BJ (cell line): ENCODE data around the gene ATG5. TPM values are rescaled to one million over a fixed set of nuclear protein-coding genes. Genes with fewer than 3 reads are reported as not detected.

ENCODE experiments used
- CTCF ChIA-PET: fragments of 350-600 bp; formaldehyde crosslinking; extraction: SDS; loops from one replicate; lab custom pipeline; 2021; ENCODE audit warnings: antibody characterized with exemption, inconsistent platforms; lab: Yijun Ruan, JAX
- POLR2A ChIA-PET: fragments of 300-600 bp; sonication (Branson Sonifier 250); formaldehyde crosslinking; extraction: SDS; loops from one replicate; lab custom pipeline; 2021; ENCODE audit warnings: antibody characterized with exemption; lab: Charles Lee
- DNase-seq: peaks from one replicate; pipeline ENCODE4 v3.0.0-alpha.2; 2011; ENCODE audit warnings: low read depth
- H3K27me3 ChIP-seq: 2 replicates; pipeline ENCODE4 v1.6.0; 2011; ENCODE audit warnings: low read length; ENCODE audit not compliant: control insufficient read depth, insufficient read depth
- H3K36me3 ChIP-seq: 2 replicates; pipeline ENCODE4 v1.5.1; 2011; ENCODE audit warnings: low read length; ENCODE audit not compliant: control insufficient read depth, insufficient read depth
- H3K4me3 ChIP-seq: 2 replicates; pipeline ENCODE4 v1.5.1; 2011; ENCODE audit warnings: low read depth, mild to moderate bottlenecking, control low read depth, low read length
- polyA plus RNA-seq: library from polyadenylated mRNA; depleted of rRNA; stranded (reverse); fragments of >200 nt; gene quantifications from 2 replicates; pipeline ENCODE4 v1.2.3, GENCODE V29; 2011
- TF ChIP-seq, protein P1 (sequence below): IDR thresholded peaks from 2 replicates; pipeline ENCODE4 v1.5.1; 2011; ENCODE audit warnings: low read depth, mild to moderate bottlenecking, control low read depth, inconsistent platforms, low read length, moderate library complexity; ENCODE audit not compliant: insufficient read depth

ATG5 gene
- polyA plus RNA-seq, 1 experiment = 18.6 TPM

- TF ChIP-seq, protein P1, sequence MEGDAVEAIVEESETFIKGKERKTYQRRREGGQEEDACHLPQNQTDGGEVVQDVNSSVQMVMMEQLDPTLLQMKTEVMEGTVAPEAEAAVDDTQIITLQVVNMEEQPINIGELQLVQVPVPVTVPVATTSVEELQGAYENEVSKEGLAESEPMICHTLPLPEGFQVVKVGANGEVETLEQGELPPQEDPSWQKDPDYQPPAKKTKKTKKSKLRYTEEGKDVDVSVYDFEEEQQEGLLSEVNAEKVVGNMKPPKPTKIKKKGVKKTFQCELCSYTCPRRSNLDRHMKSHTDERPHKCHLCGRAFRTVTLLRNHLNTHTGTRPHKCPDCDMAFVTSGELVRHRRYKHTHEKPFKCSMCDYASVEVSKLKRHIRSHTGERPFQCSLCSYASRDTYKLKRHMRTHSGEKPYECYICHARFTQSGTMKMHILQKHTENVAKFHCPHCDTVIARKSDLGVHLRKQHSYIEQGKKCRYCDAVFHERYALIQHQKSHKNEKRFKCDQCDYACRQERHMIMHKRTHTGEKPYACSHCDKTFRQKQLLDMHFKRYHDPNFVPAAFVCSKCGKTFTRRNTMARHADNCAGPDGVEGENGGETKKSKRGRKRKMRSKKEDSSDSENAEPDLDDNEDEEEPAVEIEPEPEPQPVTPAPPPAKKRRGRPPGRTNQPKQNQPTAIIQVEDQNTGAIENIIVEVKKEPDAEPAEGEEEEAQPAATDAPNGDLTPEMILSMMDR = no peak
- H3K36me3 ChIP-seq = no peaks in the 10 kb centered on the region
- ChIA-PET POLR2A (no interaction called here), CTCF (no interaction called here)
- DNase-seq = no peak
- no peak overlapping the region for H3K4me3 ChIP-seq
- no peaks in the 10 kb centered on the region for H3K27me3 ChIP-seq
Measured at GRCh38 chr6:106249658-106250057, 75.9 kb downstream of the ATG5 start.

DNA sequence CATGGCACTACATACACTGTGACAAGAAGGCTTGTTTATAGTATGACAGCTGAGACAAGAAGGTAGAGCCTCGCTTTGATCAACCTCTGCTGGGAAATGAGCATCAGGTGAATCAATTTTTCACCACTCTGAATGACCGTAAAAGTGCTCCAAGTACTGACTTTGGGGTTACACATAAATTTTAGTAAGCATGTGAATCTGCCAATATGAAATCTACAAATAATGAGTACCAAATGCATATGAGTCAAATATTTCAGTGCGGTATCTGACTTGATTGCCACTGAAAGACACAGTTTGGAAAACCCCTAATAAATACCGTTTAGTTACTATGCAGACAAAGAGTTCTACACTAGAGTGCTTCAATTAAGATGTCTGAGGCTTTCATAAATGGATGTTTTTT is 77.8 kb downstream of the ATG5 start:
- Histone ChIP-seq H3K36me3 (no peaks in the 10 kb centered on the region), H3K4me3 (no peak overlapping the region), H3K27me3 (no peaks in the 10 kb centered on the region)
- TF ChIP-seq, protein P1 = no peak
- CTCF ChIA-PET = no interaction called here
- DNase-seq = no peak
- POLR2A ChIA-PET = no interaction called here

- POLR2A ChIA-PET = no interaction called here
- no peak for DNase-seq
- CTCF ChIA-PET = no interaction called here
- TF ChIP-seq, protein P1 = no peak
- Histone ChIP-seq H3K36me3 (no peaks in the 10 kb centered on the region), H3K4me3 (no peak overlapping the region), H3K27me3 (no peaks in the 10 kb centered on the region)
Measured at GRCh38 chr6:106247293-106247692, 78.3 kb downstream of the ATG5 start.

GRCh38 chr6:106244931-106245330 is 80.6 kb downstream of the ATG5 start:
- TF ChIP-seq, protein P1 = no peak
- DNase-seq = no peak
- Histone ChIP-seq H3K4me3 (no peak overlapping the region), H3K36me3 (no peaks in the 10 kb centered on the region), H3K27me3 (no peaks in the 10 kb centered on the region)
- ChIA-PET CTCF (no interaction called here), POLR2A (no interaction called here)

GRCh38 chr6:106244521-106244920 is 81.0 kb downstream of the ATG5 start:
- Histone ChIP-seq H3K36me3 (no peaks in the 10 kb centered on the region), H3K27me3 (no peaks in the 10 kb centered on the region), H3K4me3 (no peak overlapping the region)
- no peak for DNase-seq
- CTCF ChIA-PET = no interaction called here
- POLR2A ChIA-PET = no interaction called here
- TF ChIP-seq, protein P1 = no peak
